ENCODE measurements around the gene PRODH2.
"Not testable (repeated sequence)": the region's sequence is repeated elsewhere in the genome, so short reads cannot be mapped to it uniquely, and the experiment has no call there.

Gene PRODH2

DNA sequence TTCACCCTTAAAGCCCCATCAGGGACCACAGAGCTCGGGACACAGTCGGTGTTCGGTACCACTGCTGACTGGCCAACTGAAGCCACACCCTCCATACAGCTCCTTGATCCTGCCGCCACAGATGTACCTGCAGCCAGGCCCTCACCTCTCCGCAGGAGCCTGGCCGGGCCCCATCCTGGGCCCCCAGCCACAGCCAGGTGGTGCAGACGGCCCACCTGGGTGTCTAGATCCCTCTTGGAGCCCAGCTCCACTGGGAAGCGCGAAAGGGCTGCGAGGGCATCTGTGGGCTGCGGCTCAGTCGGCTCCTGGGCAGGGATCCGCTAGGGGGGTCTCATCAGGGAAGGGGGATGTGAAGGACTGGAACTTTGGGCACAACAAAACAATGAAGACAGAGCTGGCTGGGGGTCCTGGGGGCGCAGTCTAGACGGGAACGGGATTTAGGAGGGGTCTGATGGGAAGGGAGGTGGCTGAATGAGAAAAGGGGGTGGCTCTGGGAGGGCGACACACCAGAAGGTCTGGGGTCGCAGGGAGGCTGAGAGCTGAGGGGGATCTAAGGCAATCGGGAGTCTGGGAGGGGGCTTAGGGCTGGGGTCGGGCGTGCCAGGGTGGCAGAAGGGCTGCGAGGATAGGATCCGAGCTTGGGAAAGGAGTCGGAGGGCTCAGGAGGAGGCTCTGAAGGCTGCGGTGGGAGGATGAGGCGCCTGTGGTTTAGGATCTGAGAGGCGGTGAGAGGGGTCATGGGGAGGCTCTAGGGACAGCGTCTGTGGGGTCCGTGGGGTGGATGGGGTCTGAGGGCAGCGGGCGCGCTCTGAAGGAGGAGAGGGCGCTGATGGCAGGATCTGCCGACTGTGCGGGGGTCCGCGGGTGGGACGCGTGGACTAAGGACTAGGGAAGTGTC, 15.8 kb downstream of the PRODH2 start:
- DNase-seq (ENCODE audit: low spot score) = no peak

GRCh38 chr19:35795564-35795963, 17.1 kb downstream of the PRODH2 start:
- not testable (repeated sequence) for DNase-seq (ENCODE audit: low spot score)

GRCh38 chr19:35793381-35794165, 19.1 kb downstream of the PRODH2 start:
- DNase-seq (ENCODE audit: low spot score) = no peak

DNA sequence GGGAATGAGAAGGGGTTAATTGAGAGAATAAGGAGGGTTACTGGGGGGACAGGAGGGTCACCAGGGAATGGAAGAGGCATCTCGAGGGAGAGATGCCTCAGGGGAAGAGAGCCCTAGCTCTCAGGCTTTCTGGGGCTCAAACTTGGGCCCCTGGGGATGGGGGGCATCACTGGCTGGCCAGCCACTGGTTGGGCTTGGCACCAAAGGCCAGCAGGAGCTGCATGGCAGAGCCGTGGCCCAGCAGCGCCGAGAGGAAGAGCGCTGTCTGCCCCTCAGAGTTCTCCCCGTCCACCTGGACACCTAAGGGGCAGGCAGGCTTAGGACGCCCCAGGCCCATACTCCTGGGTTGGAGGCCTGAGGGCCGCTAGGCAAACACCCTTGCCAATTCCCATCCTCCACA, 19.8 kb downstream of the PRODH2 start:
- DNase-seq (ENCODE audit: low spot score) = no peak

GRCh38 chr19:35792312-35792711, 20.3 kb downstream of the PRODH2 start:
- no peak for DNase-seq (ENCODE audit: low spot score)

DNA sequence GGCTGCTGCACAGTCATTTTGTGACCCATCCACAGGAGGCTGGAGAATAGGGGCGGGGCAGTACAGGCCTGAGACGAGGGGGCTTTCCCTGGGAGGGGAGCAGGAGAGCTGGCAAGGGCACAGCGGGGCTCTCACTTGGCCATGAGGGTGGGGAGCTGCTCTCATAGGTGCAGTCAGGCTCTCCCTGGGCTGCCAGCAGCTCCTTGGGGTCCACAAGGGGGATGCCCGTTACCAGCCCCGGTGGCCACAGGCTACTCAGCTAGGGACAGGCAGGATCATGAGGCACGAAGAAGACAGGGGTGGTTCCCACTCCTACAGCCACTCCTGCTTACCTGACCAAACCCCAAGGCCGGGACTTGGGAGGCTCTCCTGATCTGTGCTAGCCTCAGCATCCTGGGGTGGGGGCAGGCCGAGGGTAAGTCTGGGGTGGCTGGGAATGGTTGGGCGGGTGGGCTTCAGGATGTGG, 20.8 kb downstream of the PRODH2 start:
- DNase-seq (ENCODE audit: low spot score) = no peak

DNA sequence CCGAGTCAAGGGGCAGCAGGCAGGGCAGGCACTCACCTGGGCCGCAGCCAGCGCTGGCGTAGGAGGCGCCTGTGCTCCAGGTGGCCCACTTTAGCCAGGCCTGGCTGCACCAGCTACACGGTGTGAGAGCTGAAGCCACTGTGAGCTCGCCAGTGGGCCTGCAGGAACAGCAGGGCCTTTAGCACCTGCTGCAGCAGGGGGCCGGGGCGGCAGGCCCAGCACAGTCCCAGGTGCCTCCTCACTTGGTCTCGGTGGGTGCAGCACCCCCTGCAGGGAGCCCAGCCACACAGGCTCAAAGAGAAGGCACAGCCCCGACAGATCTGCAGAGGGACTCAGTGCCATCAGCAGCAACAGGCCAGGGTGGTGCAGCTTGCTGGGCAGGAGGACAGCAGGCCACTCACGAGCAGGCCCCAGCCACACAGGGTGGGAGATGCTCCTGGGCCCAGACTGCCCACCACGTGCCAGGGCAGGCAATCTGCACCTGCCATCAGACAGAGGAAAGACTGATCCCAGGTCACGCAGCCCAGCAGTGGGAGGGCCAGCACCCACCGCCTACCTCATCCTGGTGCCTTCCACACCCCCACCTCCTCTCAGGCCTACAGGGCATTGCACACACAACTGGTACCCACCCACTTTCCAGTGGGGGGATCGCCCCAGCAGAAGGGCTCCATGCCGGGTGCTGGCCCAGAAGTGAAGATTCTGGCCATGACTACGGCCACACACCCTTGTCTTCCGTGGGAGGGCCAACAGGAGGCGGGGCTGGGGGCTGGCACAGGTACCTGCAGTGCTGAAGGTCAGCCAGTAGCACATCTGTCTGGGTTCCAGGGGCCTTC, 21.4 kb downstream of the PRODH2 start:
- DNase-seq (ENCODE audit: low spot score) = no peak

DNA sequence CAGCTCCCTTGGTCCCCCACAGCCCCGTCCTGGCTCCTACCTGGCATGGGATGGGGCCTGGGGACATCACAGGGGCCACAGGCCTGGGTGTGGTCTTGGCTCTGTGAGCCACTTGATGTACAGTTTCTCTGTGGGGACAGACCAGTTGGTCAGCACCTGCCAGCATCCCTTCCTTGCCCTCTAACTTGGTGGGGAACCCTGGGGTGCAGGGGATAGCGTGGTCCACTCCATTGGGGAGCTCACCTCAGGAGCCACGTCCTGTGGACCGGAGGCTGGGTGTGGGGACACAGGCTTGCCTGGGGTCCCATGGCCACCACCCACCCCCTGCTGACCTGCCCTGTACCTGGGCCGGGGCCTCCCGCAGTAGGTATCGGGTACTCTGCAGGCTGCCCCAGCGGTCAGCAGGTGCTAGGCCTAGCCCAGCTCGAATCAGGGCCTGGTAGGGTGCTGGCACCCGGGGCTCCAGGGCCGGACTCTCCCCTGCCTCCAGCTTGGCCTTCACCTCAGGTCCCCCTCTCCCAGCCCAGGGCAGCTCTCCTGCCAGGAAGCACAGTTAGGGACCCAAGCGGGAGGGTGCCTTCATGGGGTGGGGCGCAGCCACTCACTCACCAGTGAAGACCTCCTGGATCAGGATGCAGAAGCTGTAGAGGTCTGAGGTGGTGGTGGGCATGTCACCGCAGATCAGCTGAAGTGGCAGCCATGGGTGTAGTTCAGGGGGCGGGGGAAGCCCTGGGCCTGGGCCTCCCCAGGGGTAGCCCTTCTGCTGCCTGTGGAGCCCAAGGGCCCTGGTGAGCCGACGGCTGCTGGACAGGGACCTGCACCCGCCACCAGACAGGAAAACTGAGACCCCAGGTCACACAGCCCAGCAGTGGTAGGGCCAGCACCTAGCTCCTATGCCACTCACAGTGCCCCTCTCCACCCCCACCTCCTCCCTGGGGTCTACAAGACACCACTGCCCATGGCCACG, 22.4 kb downstream of the PRODH2 start:
- DNase-seq (ENCODE audit: low spot score) = no peak

GRCh38 chr19:35789195-35789977, 23.3 kb downstream of the PRODH2 start:
- no peak for DNase-seq (ENCODE audit: low spot score)

GRCh38 chr19:35788205-35788960, 24.3 kb downstream of the PRODH2 start:
- no peak for DNase-seq (ENCODE audit: low spot score)

GRCh38 chr19:35787227-35787799, 25.3 kb downstream of the PRODH2 start:
- no peak for DNase-seq (ENCODE audit: low spot score)

DNA sequence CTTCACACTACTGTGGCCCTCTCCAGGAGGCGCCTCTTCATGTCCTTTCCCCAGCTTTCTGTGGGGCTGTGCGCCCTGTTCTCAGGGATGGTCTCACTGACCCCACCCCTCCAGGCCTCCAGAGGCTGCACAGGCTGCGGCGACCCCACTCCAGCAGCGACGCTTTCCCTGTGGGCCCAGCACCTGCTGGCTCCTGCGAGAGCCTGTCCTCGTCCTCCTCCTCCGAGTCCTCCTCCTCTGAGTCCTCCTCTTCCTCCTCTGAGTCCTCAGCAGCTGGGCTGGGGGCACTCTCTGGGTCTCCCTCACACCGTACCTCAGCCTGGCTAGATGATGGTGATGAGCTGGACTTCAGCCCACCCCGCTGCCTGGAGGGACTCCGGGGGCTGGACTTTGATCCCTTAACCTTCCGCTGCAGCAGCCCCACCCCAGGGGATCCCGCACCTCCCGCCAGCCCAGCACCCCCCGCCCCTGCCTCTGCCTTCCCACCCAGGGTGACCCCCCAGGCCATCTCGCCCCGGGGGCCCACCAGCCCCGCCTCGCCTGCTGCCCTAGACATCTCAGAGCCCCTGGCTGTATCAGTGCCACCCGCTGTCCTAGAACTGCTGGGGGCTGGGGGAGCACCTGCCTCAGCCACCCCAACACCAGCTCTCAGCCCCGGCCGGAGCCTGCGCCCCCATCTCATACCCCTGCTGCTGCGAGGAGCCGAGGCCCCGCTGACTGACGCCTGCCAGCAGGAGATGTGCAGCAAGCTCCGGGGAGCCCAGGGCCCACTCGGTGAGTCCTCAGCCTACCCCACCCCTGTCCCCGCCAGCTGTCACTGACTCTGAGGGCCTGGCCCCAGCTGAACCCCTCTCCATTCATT, 26.1 kb downstream of the PRODH2 start:
- DNase-seq (ENCODE audit: low spot score) = no peak

- no peak for DNase-seq (ENCODE audit: low spot score)
Observed at GRCh38 chr19:35785339-35785627, 27.4 kb downstream of the PRODH2 start.

- DNase-seq (ENCODE audit: low spot score) = peak; percentile 93
Observed at GRCh38 chr19:35784503-35785338, 27.9 kb downstream of the PRODH2 start.

DNA sequence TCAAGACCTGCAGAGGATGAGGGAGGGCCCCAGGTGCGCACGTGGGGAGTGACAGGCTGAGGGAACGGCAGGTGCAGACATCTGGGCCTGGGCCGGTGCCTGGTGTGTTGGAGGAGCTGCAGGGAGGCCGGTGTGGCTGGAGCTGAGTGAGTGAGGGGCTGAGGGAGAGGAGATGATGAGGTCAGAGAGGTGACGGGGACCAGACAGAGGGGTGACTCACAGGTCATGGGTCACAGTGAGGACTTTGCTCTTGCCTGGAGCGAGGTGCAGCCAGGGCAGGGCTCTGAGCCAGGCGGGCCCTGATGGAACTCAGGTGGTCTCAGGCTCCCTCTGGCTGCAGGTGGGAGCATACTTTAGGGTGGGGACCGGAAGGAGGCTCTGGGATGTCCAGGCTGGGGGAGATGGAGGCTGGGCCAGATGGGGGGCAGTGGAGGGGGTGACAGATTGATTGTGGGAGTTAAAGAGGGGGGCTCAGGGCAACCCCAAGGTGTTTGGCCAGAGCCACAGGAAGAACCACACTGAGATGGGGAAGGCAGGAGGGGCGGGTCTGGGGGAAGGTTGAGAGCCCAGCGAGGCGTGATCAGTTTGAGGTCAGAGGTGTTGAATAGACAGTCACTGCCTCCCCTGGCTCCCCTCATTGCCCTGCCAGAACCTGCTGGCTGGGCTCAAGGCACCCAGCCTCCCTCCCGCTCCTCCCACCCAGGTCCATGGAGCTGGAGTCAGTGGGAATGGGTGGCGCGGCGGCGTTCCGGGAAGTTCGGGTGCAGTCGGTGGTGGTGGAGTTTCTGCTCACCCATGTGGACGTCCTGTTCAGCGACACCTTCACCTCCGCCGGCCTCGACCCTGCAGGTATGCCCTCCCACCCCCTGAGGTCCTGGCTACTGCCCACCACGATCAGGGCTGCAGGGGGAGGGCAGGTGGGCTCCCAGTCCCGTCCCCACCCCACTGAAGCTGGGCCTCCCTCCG, 28.9 kb downstream of the PRODH2 start:
- DNase-seq (ENCODE audit: low spot score) = no peak

- no peak for DNase-seq (ENCODE audit: low spot score)
Observed at GRCh38 chr19:35782589-35782988, 30.1 kb downstream of the PRODH2 start.
